Measurements from ENCODE around the gene OR6C6. TPM values are rescaled to one million over a fixed set of nuclear protein-coding genes. Genes with fewer than 3 reads are reported as not detected.
"Not testable (repeated sequence)": the region's sequence is repeated elsewhere in the genome, so short reads cannot be mapped to it uniquely, and the experiment has no call there.

OR6C6 gene
- total RNA-seq (2021) = not detected in 2 replicates
- not detected for Bru-seq, nascent RNA
- BruChase-seq, experiment 1, labeled RNA remaining after a 2-hour chase = not detected
- not detected for BruChase-seq, experiment 2, labeled RNA remaining after a 6-hour chase
- long read RNA-seq = 0 reads

GRCh38 chr12:55296469-55296868 is at the start of gene OR6C6:
OR6C6 (minus strand) TSS chr12:55296569; CDS start chr12:55295232, 1,337 bp downstream.
- Histone ChIP-seq H3K27ac (ENCODE audit: low read depth, low read length, poor library complexity, severe bottlenecking) (no peak within 1 kb of the TSS), H3K27me3 (replicated peaks; ENCODE audit: insufficient read depth, low read depth, low read length, poor library complexity) (peaks cover 42% of the 10 kb centered on the region), H3K36me3 (ENCODE audit: insufficient read depth, low read length, poor library complexity, severe bottlenecking) (no peaks in the 10 kb centered on the region), H3K9me3 (ENCODE audit: low read depth, low read length, poor library complexity, severe bottlenecking) (no peaks in the 10 kb centered on the region), H3K4me3 (ENCODE audit: low read depth, low read length, poor library complexity, severe bottlenecking) (no peak within 1 kb of the TSS), H3K4me1 (ENCODE audit: insufficient read depth, low read length, poor library complexity, severe bottlenecking) (no peaks in the 10 kb centered on the region)
- no peak for DNase-seq (ENCODE audit: low spot score)
- TF ChIP-seq, protein P1, sequence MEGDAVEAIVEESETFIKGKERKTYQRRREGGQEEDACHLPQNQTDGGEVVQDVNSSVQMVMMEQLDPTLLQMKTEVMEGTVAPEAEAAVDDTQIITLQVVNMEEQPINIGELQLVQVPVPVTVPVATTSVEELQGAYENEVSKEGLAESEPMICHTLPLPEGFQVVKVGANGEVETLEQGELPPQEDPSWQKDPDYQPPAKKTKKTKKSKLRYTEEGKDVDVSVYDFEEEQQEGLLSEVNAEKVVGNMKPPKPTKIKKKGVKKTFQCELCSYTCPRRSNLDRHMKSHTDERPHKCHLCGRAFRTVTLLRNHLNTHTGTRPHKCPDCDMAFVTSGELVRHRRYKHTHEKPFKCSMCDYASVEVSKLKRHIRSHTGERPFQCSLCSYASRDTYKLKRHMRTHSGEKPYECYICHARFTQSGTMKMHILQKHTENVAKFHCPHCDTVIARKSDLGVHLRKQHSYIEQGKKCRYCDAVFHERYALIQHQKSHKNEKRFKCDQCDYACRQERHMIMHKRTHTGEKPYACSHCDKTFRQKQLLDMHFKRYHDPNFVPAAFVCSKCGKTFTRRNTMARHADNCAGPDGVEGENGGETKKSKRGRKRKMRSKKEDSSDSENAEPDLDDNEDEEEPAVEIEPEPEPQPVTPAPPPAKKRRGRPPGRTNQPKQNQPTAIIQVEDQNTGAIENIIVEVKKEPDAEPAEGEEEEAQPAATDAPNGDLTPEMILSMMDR (conservative IDR thresholded peaks at IDR 0.05; ENCODE audit: low read depth, low read length) = no peak
- TF ChIP-seq EZH2 (IDR thresholded peaks at IDR 0.05; ENCODE audit: borderline replicate concordance, low read depth, low read length, poor library complexity, severe bottlenecking) = no peak
- CTCF ChIA-PET = no interaction called here
- intact Hi-C loops (cut with micrococcal nuclease; ENCODE audit: unreplicated experiment) = no loop called here
- POLR2A ChIA-PET (ENCODE audit: low non-redundant PET) = no interaction called here
- no TSS peak for BruUV-seq (replicated peaks)

GRCh38 chr12:55336002-55336401 is 39.6 kb upstream of the OR6C6 start:
- ChIA-PET POLR2A (ENCODE audit: low non-redundant PET) (no interaction called here), CTCF (no interaction called here)
- no TSS peak for BruUV-seq (replicated peaks)
- Histone ChIP-seq H3K4me3 (ENCODE audit: low read depth, low read length, poor library complexity, severe bottlenecking) (no peak overlapping the region), H3K27ac (ENCODE audit: low read depth, low read length, poor library complexity, severe bottlenecking) (no peak overlapping the region), H3K9me3 (ENCODE audit: low read depth, low read length, poor library complexity, severe bottlenecking) (no peaks in the 10 kb centered on the region), H3K36me3 (ENCODE audit: insufficient read depth, low read length, poor library complexity, severe bottlenecking) (no peaks in the 10 kb centered on the region), H3K4me1 (ENCODE audit: insufficient read depth, low read length, poor library complexity, severe bottlenecking) (no peaks in the 10 kb centered on the region), H3K27me3 (replicated peaks; ENCODE audit: insufficient read depth, low read depth, low read length, poor library complexity) (peaks cover 62% of the 10 kb centered on the region)
- DNase-seq (ENCODE audit: low spot score) = no peak
- intact Hi-C loops (cut with micrococcal nuclease; ENCODE audit: unreplicated experiment) = no loop called here
- TF ChIP-seq, protein P1 (conservative IDR thresholded peaks at IDR 0.05; ENCODE audit: low read depth, low read length) = no peak
- no peak for TF ChIP-seq EZH2 (IDR thresholded peaks at IDR 0.05; ENCODE audit: borderline replicate concordance, low read depth, low read length, poor library complexity, severe bottlenecking)

- TF ChIP-seq EZH2 (IDR thresholded peaks at IDR 0.05; ENCODE audit: borderline replicate concordance, low read depth, low read length, poor library complexity, severe bottlenecking) = no peak
- TF ChIP-seq, protein P1 (conservative IDR thresholded peaks at IDR 0.05; ENCODE audit: low read depth, low read length) = no peak
- no peaks in the 10 kb centered on the region for H3K36me3 ChIP-seq (ENCODE audit: insufficient read depth, low read length, poor library complexity, severe bottlenecking)
- no peak for DNase-seq (ENCODE audit: low spot score)
- BruUV-seq (replicated peaks) = no TSS peak
- ChIA-PET CTCF (no interaction called here), POLR2A (ENCODE audit: low non-redundant PET) (no interaction called here)
- intact Hi-C loops (cut with micrococcal nuclease; ENCODE audit: unreplicated experiment) = no loop called here
- H3K4me1 ChIP-seq (ENCODE audit: insufficient read depth, low read length, poor library complexity, severe bottlenecking) = no peaks in the 10 kb centered on the region
- peaks cover 62% of the 10 kb centered on the region for H3K27me3 ChIP-seq (replicated peaks; ENCODE audit: insufficient read depth, low read depth, low read length, poor library complexity)
- H3K4me3 ChIP-seq (ENCODE audit: low read depth, low read length, poor library complexity, severe bottlenecking) = no peak within 1 kb of the TSS
- H3K27ac ChIP-seq (ENCODE audit: low read depth, low read length, poor library complexity, severe bottlenecking) = no peak within 1 kb of the TSS
- no peaks in the 10 kb centered on the region for H3K9me3 ChIP-seq (ENCODE audit: low read depth, low read length, poor library complexity, severe bottlenecking)
These were observed 34.1 kb upstream of the OR6C6 start, which contains the start of gene OR6C3 for GRCh38 chr12:55330446-55330845. OR6C3 (plus strand) TSS chr12:55330746; CDS start chr12:55331701, 955 bp downstream.

- BruUV-seq (replicated peaks); H3K36me3 ChIP-seq (ENCODE audit: insufficient read depth, low read length, poor library complexity, severe bottlenecking); intact Hi-C loops (cut with micrococcal nuclease; ENCODE audit: unreplicated experiment); H3K9me3 ChIP-seq (ENCODE audit: low read depth, low read length, poor library complexity, severe bottlenecking); H3K4me3 ChIP-seq (ENCODE audit: low read depth, low read length, poor library complexity, severe bottlenecking); H3K4me1 ChIP-seq (ENCODE audit: insufficient read depth, low read length, poor library complexity, severe bottlenecking); DNase-seq (ENCODE audit: low spot score); H3K27ac ChIP-seq (ENCODE audit: low read depth, low read length, poor library complexity, severe bottlenecking); POLR2A ChIA-PET (ENCODE audit: low non-redundant PET); CTCF ChIA-PET: not testable (repeated sequence)
- H3K27me3 ChIP-seq (replicated peaks; ENCODE audit: insufficient read depth, low read depth, low read length, poor library complexity) = peaks cover 72% of the 10 kb centered on the region
These were observed 29.4 kb upstream of the OR6C6 start for GRCh38 chr12:55325801-55326200.

Data from A673 (cell line).